ENCODE data around the gene KCNJ5.

DNA sequence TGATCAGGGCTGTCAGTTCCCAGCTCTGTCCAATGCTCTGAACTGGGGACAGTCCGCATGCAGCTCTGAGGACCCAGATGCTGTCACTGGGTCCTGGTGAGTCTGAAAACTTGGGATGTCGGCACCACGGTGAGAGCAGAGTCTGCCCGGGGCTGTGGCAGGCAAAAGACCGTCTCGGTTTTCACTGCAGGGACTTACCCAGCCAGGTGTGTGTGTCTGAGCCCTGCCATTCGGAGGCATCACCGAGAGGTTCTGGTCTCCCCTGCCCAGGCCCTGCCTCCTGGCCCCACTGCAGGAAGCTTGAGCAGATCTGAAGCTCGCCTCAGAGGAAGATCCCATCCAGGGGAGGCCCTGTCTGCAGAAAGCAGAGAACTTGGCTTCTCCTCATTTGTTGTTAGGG, 46.3 kb downstream of the KCNJ5 start:
- TF ChIP-seq, protein P1, sequence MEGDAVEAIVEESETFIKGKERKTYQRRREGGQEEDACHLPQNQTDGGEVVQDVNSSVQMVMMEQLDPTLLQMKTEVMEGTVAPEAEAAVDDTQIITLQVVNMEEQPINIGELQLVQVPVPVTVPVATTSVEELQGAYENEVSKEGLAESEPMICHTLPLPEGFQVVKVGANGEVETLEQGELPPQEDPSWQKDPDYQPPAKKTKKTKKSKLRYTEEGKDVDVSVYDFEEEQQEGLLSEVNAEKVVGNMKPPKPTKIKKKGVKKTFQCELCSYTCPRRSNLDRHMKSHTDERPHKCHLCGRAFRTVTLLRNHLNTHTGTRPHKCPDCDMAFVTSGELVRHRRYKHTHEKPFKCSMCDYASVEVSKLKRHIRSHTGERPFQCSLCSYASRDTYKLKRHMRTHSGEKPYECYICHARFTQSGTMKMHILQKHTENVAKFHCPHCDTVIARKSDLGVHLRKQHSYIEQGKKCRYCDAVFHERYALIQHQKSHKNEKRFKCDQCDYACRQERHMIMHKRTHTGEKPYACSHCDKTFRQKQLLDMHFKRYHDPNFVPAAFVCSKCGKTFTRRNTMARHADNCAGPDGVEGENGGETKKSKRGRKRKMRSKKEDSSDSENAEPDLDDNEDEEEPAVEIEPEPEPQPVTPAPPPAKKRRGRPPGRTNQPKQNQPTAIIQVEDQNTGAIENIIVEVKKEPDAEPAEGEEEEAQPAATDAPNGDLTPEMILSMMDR (IDR thresholded peaks at IDR 0.05; ENCODE audit: low read depth, low read length), result no peak
- TF ChIP-seq EZH2phosphoT487 (IDR thresholded peaks at IDR 0.05; ENCODE audit: low read depth), result no peak
